Endothelial cell (in vitro differentiated cells): ENCODE measurements around the gene DHRS7B. TPM values are rescaled to one million over a fixed set of nuclear protein-coding genes. Genes with fewer than 3 reads are reported as not detected.

Source experiments
- DNase-seq: peaks from one replicate; pipeline ENCODE4 v3.0.0; 2021; ENCODE audit warnings: low spot score
- H3K27ac Mint-ChIP-seq: one replicate; pipeline ENCODE4 v1.8.0; 2021; ENCODE audit warnings: mixed read lengths, inconsistent platforms; ENCODE audit not compliant: unreplicated experiment
- H3K27me3 Mint-ChIP-seq: one replicate; pipeline ENCODE4 v1.8.0; 2021; ENCODE audit warnings: mild to moderate bottlenecking, moderate library complexity, mixed read lengths, inconsistent platforms; ENCODE audit not compliant: unreplicated experiment
- H3K36me3 Mint-ChIP-seq: one replicate; pipeline ENCODE4 v1.8.0; 2021; ENCODE audit warnings: mild to moderate bottlenecking, low read depth, mixed read lengths, inconsistent platforms; ENCODE audit not compliant: unreplicated experiment
- H3K4me1 Mint-ChIP-seq: one replicate; pipeline ENCODE4 v1.8.0; 2021; ENCODE audit warnings: mild to moderate bottlenecking, mixed read lengths, inconsistent platforms; ENCODE audit not compliant: unreplicated experiment
- H3K4me3 Mint-ChIP-seq: one replicate; pipeline ENCODE4 v1.8.0; 2021; ENCODE audit warnings: mild to moderate bottlenecking, mixed read lengths, inconsistent platforms; ENCODE audit not compliant: unreplicated experiment
- H3K9me3 Mint-ChIP-seq: one replicate; pipeline ENCODE4 v1.8.0; 2021; ENCODE audit warnings: mixed read lengths, inconsistent platforms; ENCODE audit not compliant: unreplicated experiment
- total RNA-seq: library from RNA; stranded (reverse); fragmentation: NEBNext Ultra II Directional; extraction: Animal tissue kit (Norgen Biotek cat#: 25700); gene quantifications from one replicate; pipeline ENCODE4 v1.2.1, GENCODE V29; 2021; ENCODE audit not compliant: unreplicated experiment
- TF ChIP-seq, protein P1 (sequence below): fragments of 200-600 bp; sonication (generic); IDR thresholded peaks from one replicate; pipeline ENCODE4 v1.5.0; 2021; ENCODE audit warnings: antibody characterized with exemption; ENCODE audit not compliant: unreplicated experiment

The DHRS7B gene
- total RNA-seq, 1 donor from 2014 or later = 31.0 TPM

DNA sequence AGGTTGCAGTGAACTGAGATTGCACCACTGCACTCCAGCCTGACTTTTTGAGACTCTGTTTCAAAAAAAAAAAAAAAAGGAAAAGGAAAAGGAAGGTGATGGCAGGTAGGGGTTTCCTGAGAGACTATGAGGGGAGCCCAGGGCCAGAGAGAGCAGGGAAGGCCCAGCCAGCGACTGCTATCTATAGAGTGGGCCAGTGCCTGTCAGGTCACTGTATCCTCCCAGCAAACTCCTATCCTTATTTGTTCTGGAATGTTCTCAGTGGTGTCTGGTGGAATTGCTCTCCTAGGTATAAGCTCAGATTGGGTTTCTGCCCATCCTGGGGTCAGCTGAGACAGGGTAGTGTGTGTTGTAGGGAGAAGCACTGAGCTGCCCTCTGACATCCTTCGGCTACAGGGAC lies 102.1 kb downstream of the DHRS7B start:
- H3K4me3 Mint-ChIP-seq = no peak overlapping the region
- H3K27ac Mint-ChIP-seq = peak overlapping the region; percentile 64
- DNase-seq = peak; percentile 18
- peaks cover 3% of the 10 kb centered on the region for H3K27me3 Mint-ChIP-seq
- TF ChIP-seq, protein P1, sequence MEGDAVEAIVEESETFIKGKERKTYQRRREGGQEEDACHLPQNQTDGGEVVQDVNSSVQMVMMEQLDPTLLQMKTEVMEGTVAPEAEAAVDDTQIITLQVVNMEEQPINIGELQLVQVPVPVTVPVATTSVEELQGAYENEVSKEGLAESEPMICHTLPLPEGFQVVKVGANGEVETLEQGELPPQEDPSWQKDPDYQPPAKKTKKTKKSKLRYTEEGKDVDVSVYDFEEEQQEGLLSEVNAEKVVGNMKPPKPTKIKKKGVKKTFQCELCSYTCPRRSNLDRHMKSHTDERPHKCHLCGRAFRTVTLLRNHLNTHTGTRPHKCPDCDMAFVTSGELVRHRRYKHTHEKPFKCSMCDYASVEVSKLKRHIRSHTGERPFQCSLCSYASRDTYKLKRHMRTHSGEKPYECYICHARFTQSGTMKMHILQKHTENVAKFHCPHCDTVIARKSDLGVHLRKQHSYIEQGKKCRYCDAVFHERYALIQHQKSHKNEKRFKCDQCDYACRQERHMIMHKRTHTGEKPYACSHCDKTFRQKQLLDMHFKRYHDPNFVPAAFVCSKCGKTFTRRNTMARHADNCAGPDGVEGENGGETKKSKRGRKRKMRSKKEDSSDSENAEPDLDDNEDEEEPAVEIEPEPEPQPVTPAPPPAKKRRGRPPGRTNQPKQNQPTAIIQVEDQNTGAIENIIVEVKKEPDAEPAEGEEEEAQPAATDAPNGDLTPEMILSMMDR = no peak
- H3K36me3 Mint-ChIP-seq = peaks cover 7% of the 10 kb centered on the region
- peaks cover 21% of the 10 kb centered on the region for H3K4me1 Mint-ChIP-seq
- no peaks in the 10 kb centered on the region for H3K9me3 Mint-ChIP-seq

DNA sequence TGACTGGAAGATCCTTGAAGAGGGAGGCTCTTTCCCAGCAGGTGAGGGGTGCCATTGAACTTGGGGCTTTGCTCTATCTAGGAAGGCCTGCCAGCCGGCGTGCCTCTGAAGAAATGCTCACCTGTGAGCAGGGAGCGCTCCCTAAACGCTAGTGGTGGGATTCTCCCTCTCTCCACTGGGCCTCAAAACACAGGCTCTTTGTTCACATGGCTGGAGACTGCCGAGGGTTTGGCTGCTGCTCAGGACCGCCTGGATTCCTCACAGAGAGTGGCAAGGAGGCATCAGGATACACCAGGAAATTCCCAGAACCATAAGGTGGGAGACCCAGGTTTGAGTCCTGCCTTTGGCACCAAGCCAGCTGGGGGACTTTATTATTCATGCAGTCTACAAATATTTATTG lies 104.8 kb downstream of the DHRS7B start:
- peaks cover 7% of the 10 kb centered on the region for H3K27me3 Mint-ChIP-seq
- TF ChIP-seq, protein P1 = no peak
- no peak overlapping the region for H3K27ac Mint-ChIP-seq
- H3K4me1 Mint-ChIP-seq = peaks cover 23% of the 10 kb centered on the region
- H3K36me3 Mint-ChIP-seq = peaks cover 7% of the 10 kb centered on the region
- H3K9me3 Mint-ChIP-seq = no peaks in the 10 kb centered on the region
- no peak overlapping the region for H3K4me3 Mint-ChIP-seq
- DNase-seq = no peak

DNA sequence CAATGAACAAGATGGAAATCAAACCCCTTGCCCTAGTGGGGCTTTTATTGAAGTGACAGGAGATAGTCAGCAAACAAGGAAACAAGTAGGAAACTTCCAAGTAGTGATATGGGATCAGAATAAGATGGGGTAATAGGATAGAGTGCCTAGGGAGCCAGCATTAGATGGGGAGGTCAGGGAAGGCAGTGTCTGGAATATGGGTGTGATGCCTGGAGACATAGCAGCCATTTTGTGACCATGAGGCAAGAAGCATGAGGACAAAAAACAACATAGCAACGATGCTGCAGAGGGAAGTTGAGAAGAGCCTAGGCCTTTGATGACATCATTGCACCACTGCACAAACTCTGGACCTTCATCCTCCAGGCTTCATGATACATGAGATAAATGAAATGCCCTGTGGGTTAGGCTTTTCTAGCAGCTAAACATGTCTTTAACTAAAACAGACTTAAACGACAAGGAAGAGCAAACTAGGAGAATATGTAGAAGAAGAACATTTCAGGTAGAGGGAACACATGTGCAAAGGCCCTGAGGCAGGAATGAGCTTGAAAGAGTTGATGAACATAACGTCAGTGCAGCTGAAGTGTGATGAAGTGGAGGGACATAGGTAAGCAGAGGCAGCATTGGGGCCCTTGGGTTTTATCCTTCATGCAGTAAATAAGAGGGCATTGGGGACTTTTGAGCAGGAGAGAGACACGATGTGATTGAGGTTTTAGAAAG lies 105.4 kb downstream of the DHRS7B start:
- no peaks in the 10 kb centered on the region for H3K9me3 Mint-ChIP-seq
- TF ChIP-seq, protein P1 = no peak

GRCh38 chr17:21233581-21234347 lies 107.0 kb downstream of the DHRS7B start:
- peaks cover 10% of the 10 kb centered on the region for H3K36me3 Mint-ChIP-seq
- no peak overlapping the region for H3K4me3 Mint-ChIP-seq
- no peaks in the 10 kb centered on the region for H3K9me3 Mint-ChIP-seq
- H3K4me1 Mint-ChIP-seq = peaks cover 10% of the 10 kb centered on the region
- no peak for DNase-seq
- peaks cover 9% of the 10 kb centered on the region for H3K27me3 Mint-ChIP-seq
- TF ChIP-seq, protein P1 = no peak
- H3K27ac Mint-ChIP-seq = no peak overlapping the region

More for the DNA sequence above, 105.4 kb downstream of the DHRS7B start:
- no peak overlapping the region for H3K27ac Mint-ChIP-seq
- H3K27me3 Mint-ChIP-seq = peaks cover 9% of the 10 kb centered on the region
- DNase-seq = no peak
- H3K4me3 Mint-ChIP-seq = no peak overlapping the region
- H3K36me3 Mint-ChIP-seq = peaks cover 10% of the 10 kb centered on the region
- H3K4me1 Mint-ChIP-seq = peaks cover 23% of the 10 kb centered on the region

DNA sequence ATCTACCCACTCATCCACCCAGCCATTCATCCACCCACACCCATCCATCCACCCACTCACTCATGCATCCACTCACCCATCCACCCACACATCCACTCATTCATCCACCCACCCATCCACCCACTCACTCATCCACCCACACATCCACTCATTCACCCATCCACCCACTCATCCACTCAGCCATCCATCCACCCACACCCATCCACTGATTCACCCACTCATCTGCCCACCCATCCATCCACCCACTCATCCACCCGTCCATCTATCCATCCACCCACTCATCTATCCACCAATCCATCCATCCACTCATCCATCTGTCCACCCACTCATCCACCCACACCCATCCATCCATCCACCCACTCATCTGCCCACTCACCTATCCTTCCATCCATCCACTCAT lies 109.2 kb downstream of the DHRS7B start:
- Mint-ChIP-seq H3K27me3 (peaks cover 9% of the 10 kb centered on the region), H3K4me1 (peaks cover 4% of the 10 kb centered on the region), H3K36me3 (peaks cover 10% of the 10 kb centered on the region), H3K9me3 (no peaks in the 10 kb centered on the region), H3K4me3 (no peak overlapping the region), H3K27ac (no peak overlapping the region)
- DNase-seq = no peak
- TF ChIP-seq, protein P1 = no peak
